Stimulated activated CD8-positive, alpha-beta memory T cell treated with anti-CD3 and anti-CD28 coated beads, Interleukin-15, amount 100 ng/mL, for 4 hours (primary cell): Measurements from ENCODE around the gene CYP2C9.
"Not testable (repeated sequence)": the region's sequence is repeated elsewhere in the genome, so short reads cannot be mapped to it uniquely, and the experiment has no call there.

Experiments
- DNase-seq, 2 donors: peaks; one replicate each; pipeline ENCODE4 v3.0.0-alpha.2; 2020; ENCODE audit warnings: low read depth in 2 of 2

CYP2C9 gene

GRCh38 chr10:94938383-94938782 is at the start of gene CYP2C9:
CYP2C9 (plus strand) TSS chr10:94938658; CDS start chr10:94938683, 25 bp downstream.
- no peak for DNase-seq

DNA sequence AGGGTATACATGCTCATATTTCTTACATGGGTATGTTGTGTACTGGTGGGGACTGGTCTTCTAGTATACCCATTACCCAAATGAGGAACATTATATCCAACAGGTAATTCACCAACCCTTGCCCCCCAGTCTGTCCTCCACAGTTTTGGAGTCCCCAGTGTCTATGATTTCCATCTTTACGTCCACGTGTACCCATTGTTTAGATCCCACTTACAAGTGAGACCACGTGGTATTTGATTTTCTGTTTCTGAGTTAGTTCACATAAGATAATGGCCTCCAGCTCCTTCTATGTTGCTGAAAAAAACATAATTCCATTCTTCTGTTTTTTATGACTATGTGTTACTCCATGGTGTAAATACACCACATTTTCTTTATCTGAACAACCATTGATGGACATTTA is 49.3 kb upstream of the CYP2C9 start:
- DNase-seq, result no peak

GRCh38 chr10:94890264-94891022 is 48.0 kb upstream of the CYP2C9 start:
- DNase-seq, result no peak

DNA sequence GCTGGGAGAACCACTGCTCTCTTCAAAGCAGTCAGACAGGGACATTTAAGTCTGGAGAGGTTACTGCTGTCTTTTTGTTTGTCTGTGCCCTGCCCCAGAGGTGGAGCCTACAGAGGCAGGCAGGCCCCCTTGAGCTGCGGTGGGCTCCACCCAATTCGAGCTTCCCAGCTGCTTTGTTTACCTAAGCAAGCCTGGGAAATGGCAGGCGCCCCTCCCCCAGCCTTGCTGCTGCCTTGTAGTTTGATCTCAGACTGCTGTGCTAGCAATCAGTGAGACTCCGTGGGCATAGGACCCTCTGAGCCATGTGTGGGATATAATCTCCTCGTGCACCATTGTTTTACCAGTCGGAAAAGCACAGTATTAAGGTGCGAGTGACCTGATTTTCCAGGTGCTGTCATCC is 40.0 kb upstream of the CYP2C9 start:
- DNase-seq, result not testable (repeated sequence)

DNA sequence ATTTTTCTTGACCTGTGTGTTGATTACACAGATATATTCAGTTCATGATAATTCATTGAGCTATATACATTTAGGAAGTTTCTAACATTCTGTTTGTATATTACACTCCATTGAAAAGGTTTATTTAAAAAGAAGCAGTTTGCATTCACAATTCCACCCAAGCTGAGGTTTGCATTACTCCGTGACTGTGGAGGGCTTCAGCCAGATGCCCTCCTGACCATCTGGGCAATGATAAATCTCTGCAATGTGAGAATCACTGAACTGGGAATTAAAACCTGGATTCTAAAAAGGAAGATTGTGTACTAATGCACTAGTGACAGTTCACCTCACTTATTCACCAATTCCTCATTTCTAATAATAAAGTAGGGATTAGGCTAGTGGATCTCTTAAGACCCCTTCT is 36.4 kb upstream of the CYP2C9 start:
- DNase-seq, result no peak

DNA sequence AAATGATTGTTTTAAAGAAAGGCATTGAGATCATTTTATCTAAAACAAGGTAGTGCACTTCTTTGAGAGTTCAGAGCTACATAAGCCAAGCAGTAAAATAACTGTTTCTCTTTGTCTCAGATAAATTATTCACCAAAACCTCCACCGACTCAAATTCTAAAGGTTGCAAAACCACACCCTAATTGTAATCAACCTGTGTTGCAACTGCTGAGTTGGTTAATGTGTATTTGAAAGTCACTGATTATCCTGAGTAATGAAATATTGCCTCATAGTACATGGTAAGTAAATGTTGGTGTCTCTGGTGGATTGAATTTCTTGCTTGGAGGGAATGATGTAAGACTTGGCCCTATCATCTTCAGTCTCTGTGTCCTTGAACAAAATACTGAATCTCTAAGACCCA is 35.9 kb upstream of the CYP2C9 start:
- DNase-seq, result no peak

DNA sequence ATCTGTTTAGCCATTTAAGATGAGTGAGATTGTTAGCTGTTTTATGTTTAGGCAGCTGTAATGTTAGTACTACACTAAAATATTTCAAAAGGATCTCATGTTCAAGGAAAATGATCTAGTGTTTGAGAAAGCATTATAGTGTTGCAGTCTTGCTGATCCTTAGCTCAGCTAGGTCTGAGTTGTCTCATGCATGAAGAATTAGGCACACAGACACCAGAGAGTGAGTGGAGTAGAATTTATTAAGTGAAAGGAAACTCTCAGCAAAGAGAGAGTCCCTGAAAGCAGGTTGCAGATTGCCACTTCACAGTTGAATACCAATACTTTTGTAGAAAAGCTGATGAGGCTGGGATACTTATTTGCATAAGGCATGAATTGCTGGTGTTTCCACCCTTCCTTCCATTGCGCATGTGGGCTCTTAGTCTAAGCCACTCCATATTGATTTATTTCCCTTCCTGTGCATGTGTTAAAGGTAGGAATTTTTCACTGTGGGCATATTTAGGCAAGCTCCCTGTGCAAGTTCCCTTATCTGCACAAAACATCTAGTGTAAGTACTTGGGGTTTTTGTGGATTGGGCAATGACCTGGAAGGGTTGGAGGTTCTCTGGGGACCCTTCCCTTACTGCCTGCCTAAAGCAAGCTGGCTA is 33.8 kb upstream of the CYP2C9 start:
- not testable (repeated sequence) for DNase-seq

GRCh38 chr10:94916423-94916822 is 22.0 kb upstream of the CYP2C9 start:
- no peak for DNase-seq

DNA sequence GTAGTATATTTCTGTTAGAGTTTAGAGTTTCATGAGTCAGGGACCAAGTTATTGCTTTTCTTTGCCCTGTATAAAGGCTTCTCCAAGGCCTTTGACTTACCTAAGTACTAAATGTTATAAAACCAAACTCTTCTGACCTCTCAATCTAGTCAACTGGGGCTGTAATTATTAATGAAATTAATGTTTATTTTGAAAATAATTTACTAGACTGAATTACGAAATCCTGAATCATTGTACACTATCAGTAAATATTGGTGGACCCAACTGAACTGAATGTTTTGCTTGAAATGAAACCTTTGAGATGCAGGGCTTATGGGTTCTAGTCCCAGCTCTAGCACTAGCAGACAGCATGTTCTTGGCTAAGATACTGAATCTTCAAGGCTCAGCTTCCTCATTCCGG is 1.7 kb upstream of the CYP2C9 start:
- DNase-seq, result no peak

DNA sequence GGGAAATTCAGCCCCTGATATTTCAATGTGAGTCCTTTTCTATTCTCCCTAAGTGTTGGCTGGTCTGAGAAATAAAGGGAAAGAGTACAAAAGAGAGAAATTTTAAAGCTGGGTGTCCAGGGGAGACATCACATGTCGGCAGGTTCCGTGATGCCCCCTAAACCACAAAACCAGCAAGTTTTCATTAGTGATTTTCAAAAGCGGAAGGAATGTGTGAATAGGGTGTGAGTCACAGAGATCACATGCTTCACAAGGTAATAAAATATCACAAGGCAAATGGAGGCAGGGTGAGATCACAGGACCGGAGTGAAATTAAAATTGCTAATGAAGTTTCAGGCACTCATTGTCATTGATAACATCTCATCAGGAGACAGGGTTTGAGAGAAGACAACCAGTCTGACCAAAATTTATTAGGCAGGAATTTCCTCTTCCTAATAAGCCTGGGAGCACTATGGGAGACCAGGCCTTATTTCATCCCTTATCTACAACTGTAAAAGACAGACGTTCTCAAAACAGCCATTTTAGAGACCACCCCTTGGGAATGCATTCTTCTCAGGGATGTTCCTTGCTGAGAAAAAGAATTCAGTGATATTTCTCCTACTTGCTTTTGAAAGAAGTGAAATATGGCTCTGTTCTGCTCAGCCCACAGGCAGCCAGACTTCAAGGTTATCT is 5.1 kb downstream of the CYP2C9 start:
- DNase-seq, result not testable (repeated sequence)

DNA sequence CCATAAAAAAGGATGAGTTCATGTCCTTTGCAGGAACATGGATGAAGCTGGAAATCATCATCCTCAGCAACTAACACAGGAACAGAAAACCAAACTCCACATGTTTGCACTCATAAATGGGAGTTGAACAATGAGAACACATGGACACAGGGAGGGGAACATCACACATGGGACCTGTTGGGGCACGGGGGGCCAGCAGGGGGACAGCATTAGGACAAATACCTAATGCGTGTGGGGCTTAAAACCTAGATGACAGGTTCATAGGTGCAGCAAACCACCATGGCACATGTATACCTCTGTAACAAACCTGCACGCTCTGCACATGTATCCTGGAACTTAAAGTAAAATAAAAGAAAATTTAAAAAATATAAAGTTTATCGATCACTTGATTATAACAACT is 7.7 kb downstream of the CYP2C9 start:
- DNase-seq, result not testable (repeated sequence)

DNA sequence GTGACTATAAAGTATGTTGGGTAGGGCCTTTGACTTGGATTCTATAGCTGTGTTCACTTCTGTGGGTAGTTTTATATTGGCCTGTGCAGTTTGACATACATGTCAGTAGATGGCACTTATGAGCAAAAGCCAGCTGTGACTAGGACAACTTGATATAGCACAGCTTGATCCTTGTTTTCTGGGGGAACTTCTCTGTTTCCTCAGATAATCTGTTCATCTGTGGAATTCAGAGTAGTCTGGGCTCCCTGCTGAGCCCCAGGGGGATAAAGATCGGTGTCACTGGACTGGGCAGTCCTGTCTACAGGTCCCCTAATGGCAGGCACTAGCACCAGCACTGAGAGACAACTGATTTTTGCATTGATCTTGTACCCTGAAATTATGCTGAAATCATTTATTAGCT is 25.4 kb downstream of the CYP2C9 start:
- DNase-seq, result no peak

DNA sequence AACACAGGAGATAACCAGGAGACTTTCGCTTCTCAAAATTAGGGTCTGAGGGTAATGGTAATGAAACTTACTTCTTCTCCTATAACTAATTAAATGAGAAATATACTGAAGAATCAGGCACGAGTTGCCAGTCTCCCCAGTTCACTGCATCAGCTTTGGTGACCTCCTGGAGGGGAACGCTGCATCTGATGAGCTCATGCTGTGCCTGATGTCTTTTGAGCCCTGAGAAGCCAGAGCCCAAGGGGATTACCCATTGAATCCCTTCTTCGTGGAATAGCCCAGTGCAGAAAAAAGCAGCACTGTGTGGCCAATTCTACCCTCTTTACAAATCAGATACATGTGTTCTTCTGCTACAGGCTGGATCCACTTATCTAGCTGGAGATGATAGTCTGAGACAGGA is 45.1 kb downstream of the CYP2C9 start:
- DNase-seq, result no peak

DNA sequence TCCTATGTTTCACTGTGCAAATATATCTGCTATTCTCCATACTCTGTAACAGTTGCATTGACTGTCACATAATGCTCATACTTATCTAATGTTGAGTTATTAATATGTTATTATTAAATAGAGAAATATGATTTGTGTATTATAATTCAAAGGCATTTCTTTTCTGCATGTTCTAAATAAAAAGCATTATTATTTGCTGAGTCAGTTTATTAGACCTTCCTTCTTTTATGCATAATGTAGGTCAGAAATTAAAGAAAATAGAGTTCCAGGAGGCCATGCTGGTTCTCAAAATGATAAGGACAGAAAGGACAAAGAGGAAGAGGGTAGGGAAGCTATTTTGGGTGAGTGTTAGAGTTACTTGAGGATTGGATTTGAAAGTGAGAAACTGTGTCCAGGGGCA is 50.7 kb downstream of the CYP2C9 start:
- DNase-seq, result no peak

GRCh38 chr10:94991243-94991888 is 52.9 kb downstream of the CYP2C9 start:
- no peak for DNase-seq

DNA sequence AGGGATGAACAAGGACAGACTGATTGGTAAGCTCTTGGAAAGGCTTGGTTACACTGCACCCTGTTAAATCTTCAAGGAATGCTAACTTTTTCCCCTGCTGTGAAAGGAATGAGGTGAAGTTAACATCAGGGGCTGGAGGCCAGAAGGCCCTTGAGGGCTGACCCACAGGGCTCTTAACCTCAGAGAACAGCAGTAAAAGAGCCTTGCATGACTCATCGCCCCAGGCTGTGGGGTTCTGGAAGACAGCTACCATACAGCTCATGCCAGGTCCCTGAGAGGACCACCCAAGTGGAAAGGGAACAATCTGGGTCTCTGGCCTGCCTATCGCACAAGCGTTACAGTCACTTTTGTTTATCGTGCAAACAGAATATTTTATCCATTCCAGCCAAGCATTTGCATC is 54.4 kb downstream of the CYP2C9 start:
- DNase-seq, result no peak

- no peak for DNase-seq
These were observed 59.3 kb downstream of the CYP2C9 start for GRCh38 chr10:94997741-94998174.

GRCh38 chr10:95026461-95026860 is 88.0 kb downstream of the CYP2C9 start:
- no peak for DNase-seq

DNA sequence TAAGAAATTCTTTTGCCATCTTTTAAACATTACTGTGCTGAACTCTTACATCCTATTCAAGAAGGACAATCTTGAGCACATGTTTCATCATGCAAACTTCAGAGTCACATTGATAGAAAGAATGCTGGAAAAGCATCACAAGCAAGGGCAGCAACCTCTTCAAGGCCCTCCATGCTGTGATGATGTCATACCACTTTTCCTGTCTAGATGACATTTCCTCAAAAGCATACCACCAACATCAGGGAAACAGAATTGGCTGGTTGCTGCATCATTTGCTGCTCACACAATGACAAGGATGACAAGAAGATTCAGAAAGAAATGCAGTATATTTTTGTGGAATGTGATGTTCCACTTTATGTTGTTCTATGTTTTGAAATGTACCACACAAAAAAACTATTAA is 93.2 kb downstream of the CYP2C9 start:
- DNase-seq, result no peak

DNA sequence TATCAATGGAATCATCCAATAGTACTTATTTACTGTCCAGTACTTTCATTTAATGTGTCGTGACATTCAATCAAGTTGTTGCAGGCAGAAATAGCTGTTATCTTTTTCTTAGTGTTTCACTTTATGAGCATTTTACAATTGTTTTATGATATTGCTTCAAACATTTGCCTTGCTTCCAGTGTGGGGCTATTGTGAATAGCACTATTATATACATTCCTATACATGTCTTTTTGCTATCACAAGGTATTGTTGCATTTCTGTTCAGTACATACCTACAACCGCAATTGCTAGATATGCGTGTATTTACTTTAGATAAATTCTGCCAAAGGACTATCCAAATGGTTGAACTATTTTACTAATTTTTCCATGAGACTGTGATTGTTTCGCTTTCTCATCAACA is 95.9 kb downstream of the CYP2C9 start:
- DNase-seq, result no peak

DNA sequence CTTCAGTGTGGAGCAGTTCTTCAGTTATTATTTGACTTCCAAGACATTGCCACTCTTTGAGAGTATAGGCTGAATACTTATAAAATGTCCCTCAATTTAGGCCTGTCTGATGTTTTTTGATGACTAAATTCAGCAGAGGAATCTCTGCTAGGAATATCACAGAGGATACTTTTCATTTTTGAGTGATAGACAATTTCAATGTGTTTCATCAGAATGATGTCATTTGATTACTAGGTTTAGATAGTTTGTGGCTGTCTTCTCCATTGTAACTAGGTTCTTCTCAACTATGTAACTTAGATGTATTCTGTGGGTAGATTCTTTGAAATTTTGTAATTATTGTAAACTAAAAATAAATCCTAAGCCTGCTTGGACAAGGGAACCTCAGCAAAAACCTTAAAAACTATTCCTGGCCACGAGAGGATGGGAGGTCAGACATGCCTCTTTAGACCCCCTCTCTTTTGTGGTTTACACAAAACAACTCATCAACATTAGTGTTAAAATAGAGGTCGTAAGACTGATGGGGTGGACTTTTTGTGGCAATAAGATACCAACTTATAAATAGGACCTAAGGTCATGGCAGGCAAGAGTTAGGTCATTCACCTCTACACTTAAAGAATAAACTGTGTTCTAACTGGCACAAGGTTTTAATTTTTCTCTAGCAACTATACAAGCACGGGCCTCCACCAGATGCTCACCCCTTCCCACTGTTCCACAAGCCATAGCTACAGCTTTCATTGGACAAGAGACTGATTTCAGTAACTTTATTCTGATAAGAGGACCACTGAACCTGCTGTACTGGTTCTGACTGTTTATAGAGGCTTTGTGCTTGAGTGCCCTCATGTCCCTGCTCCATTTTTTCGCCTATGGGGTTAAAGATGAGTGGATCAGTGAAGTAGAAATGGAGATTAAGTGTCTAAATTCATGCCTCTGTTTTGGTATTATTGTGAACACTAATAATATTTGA is 97.2 kb downstream of the CYP2C9 start:
- no peak for DNase-seq
